Caco-2 (cell line): ENCODE results near the gene RHBG. TPM values are rescaled to one million over a fixed set of nuclear protein-coding genes. Genes with fewer than 3 reads are reported as not detected.

ENCODE experiments used
- BruUV-seq: library from RNA; stranded (reverse); fragments of 400-500 nt; replicated peaks from 2 replicates; lab custom pipeline; 2021; lab: Mats Ljungman, UMichigan
- CTCF ChIA-PET: fragments of 300-600 bp; sonication (Branson Sonifier 250); formaldehyde crosslinking; loops from one replicate; lab custom pipeline; 2022; ENCODE audit warnings: antibody characterized with exemption; lab: Charles Lee
- POLR2A ChIA-PET: fragments of 300-600 bp; sonication (Branson Sonifier 250); formaldehyde crosslinking; loops from one replicate; lab custom pipeline; 2022; ENCODE audit warnings: antibody characterized with exemption; lab: Charles Lee
- DNase-seq, 2 experiments: peaks; one replicate each; pipeline versions ENCODE4 v3.0.0 to v3.0.0-alpha.2; 2020 to 2022
- H3K27me3 ChIP-seq: replicated peaks from 2 replicates; pipeline ENCODE4 v1.6.0; 2011; ENCODE audit warnings: low read length; ENCODE audit not compliant: control insufficient read depth, insufficient read depth
- H3K36me3 ChIP-seq: 2 replicates; pipeline ENCODE4 v1.5.1; 2011; ENCODE audit warnings: low read length; ENCODE audit not compliant: control insufficient read depth, insufficient read depth
- H3K4me1 ChIP-seq: fragments of 250-450 bp; sonication (Bioruptor Pico); 2 replicates; pipeline ENCODE4 v1.5.1; 2020; ENCODE audit warnings: mild to moderate bottlenecking
- H3K4me3 ChIP-seq: 2 replicates; pipeline ENCODE4 v1.5.1; 2011; ENCODE audit warnings: low read depth, mild to moderate bottlenecking, control low read depth, low read length
- H3K9me3 ChIP-seq: fragments of 250-450 bp; sonication (Bioruptor Pico); 2 replicates; pipeline ENCODE4 v1.5.1; 2020; ENCODE audit warnings: mild to moderate bottlenecking, moderate library complexity
- H3K27ac Mint-ChIP-seq: one replicate; pipeline ENCODE4 v1.8.0; 2022; ENCODE audit warnings: mixed read lengths; ENCODE audit not compliant: unreplicated experiment
- H3K27me3 Mint-ChIP-seq: one replicate; pipeline ENCODE4 v1.8.0; 2022; ENCODE audit warnings: mixed read lengths; ENCODE audit not compliant: insufficient read depth, unreplicated experiment
- H3K36me3 Mint-ChIP-seq: one replicate; pipeline ENCODE4 v1.8.0; 2022; ENCODE audit warnings: mild to moderate bottlenecking, mixed read lengths; ENCODE audit not compliant: insufficient read depth, unreplicated experiment
- H3K4me1 Mint-ChIP-seq: one replicate; pipeline ENCODE4 v1.8.0; 2022; ENCODE audit warnings: low read depth, mixed read lengths; ENCODE audit not compliant: unreplicated experiment
- H3K4me3 Mint-ChIP-seq: one replicate; pipeline ENCODE4 v1.8.0; 2022; ENCODE audit warnings: mild to moderate bottlenecking, moderate library complexity, mixed read lengths; ENCODE audit not compliant: unreplicated experiment
- H3K9me3 Mint-ChIP-seq: one replicate; pipeline ENCODE4 v1.8.0; 2022; ENCODE audit warnings: mixed read lengths; ENCODE audit not compliant: unreplicated experiment
- intact Hi-C: fragments of 100-400 bp; cut with micrococcal nuclease; formaldehyde crosslinking; loops from one replicate; pipeline ENCODE4 v1.10.0; 2022; ENCODE audit not compliant: unreplicated experiment
- total RNA-seq: library from RNA; stranded (reverse); gene quantifications from 2 replicates; pipeline ENCODE4 v1.2.3, GENCODE V29; 2022
- TF ChIP-seq, protein P1 (sequence below), 2 experiments: fragments of 200-600 bp in 1 of 2; IDR thresholded peaks; 1 replicate in 1 of 2; 2 replicates in 1 of 2; pipeline versions ENCODE4 v1.5.1 to v1.8.0; 2011 to 2022; ENCODE audit warnings: antibody characterized with exemption in 1 of 2, control low read depth in 1 of 2, inconsistent platforms in 1 of 2, low read depth in 1 of 2, low read length in 1 of 2, mild to moderate bottlenecking in 1 of 2, moderate library complexity in 1 of 2; ENCODE audit not compliant: insufficient read depth in 1 of 2, severe bottlenecking in 1 of 2, unreplicated experiment in 1 of 2

The RHBG gene
- total RNA-seq, 1 experiment from 2014 or later, result 6.5 TPM

DNA sequence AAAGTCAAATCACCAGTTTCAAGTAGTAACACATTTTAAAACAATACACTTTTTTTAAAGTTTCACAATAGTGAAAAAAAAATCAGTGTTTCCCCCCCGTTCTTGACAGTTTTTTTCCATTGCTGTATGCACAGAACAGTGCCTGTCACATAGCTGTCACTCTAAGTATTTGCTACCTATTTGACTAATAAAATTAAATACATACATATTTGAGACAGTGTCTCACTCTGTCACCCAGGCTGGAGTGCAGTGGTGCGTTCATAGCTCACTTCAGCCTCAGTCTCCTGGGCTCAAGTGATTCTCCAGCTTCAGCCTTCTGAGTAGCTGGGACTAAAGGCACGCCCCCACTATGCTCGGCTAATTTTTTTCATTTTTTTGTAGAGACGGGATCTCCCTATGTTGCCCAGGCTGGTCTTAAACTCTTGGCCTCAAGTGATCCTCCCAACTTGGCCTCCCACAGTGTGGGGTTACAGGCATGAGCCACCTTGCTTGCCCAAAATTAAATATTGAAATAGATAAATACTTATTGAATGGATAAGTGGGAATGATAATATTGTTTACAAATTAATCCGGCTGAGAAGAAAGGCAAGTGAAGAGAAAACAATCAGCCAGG, 12.6 kb upstream of the RHBG start:
- Mint-ChIP-seq H3K27me3 (no peaks in the 10 kb centered on the region), H3K36me3 (peaks cover 4% of the 10 kb centered on the region), H3K9me3 (no peaks in the 10 kb centered on the region), H3K27ac (peak overlapping the region; percentile 60), H3K4me1 (peaks cover 9% of the 10 kb centered on the region), H3K4me3 (peak overlapping the region; percentile 67)
- Histone ChIP-seq H3K4me3 (no peak overlapping the region), H3K36me3 (no peaks in the 10 kb centered on the region), H3K9me3 (no peaks in the 10 kb centered on the region), H3K27me3 (no peaks in the 10 kb centered on the region), H3K4me1 (0 out of 2 replicates have a peak, but pooled peaks cover 3% of the 10 kb centered on the region)
- TF ChIP-seq, protein P1, sequence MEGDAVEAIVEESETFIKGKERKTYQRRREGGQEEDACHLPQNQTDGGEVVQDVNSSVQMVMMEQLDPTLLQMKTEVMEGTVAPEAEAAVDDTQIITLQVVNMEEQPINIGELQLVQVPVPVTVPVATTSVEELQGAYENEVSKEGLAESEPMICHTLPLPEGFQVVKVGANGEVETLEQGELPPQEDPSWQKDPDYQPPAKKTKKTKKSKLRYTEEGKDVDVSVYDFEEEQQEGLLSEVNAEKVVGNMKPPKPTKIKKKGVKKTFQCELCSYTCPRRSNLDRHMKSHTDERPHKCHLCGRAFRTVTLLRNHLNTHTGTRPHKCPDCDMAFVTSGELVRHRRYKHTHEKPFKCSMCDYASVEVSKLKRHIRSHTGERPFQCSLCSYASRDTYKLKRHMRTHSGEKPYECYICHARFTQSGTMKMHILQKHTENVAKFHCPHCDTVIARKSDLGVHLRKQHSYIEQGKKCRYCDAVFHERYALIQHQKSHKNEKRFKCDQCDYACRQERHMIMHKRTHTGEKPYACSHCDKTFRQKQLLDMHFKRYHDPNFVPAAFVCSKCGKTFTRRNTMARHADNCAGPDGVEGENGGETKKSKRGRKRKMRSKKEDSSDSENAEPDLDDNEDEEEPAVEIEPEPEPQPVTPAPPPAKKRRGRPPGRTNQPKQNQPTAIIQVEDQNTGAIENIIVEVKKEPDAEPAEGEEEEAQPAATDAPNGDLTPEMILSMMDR (IDR thresholded peaks at IDR 0.05; ENCODE audit: insufficient read depth in 1 of 2, low read depth in 1 of 2, low read length in 1 of 2, severe bottlenecking in 1 of 2, unreplicated experiment in 1 of 2), result no peak
- intact Hi-C loops, result loop anchor here (2.0 kb wide), 1 partner anchor 22 kb away; no protein-coding TSS in a partner anchor
- DNase-seq, result no peak
- BruUV-seq, result no TSS peak
- ChIA-PET CTCF (interaction anchor here (1.0 to 1.2 kb wide), 2 partner anchors 23 to 29 kb away, joined by 3 to 7 read pairs; no protein-coding TSS in a partner anchor), POLR2A (no interaction called here)

DNA sequence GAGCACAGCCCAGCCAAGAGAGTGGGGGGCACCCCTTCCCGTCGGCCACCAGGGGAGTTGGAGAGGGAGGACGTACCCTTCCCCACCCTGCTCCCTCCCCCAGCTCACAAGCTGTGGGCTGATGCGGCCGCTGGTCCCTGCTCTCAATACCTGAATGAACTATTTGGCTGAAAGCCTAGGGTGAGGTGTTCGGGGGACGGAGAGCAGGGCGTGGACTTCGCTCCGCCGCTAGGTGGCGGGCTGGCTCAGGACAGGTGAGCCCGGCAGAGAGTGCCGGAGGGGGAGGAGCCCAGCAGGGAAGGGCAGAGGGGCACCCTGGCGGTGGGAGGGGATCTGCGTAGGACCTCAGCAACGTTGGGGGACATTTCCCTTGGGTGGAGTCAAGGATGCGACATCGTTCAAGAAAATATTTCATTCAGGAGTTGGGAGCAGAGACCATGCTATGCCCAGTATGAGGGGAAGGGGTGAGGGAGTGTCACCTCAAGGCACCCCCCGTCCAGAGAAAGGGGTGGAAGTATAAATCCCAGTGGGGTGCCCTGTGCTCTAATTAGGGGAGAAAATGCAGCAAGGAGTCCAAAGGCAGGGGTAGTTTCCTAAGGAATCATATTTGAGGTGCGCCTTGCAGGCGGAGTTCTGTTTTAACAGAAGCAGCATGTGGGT, 12.0 kb upstream of the RHBG start:
- Histone ChIP-seq H3K4me3 (peak overlapping the region; percentile 19), H3K4me1 (0 out of 2 replicates have a peak, but pooled peaks cover 3% of the 10 kb centered on the region), H3K27me3 (no peaks in the 10 kb centered on the region), H3K36me3 (no peaks in the 10 kb centered on the region), H3K9me3 (no peaks in the 10 kb centered on the region)
- Mint-ChIP-seq H3K27ac (peak overlapping the region; percentile 60), H3K4me1 (peaks cover 9% of the 10 kb centered on the region), H3K27me3 (no peaks in the 10 kb centered on the region), H3K36me3 (peaks cover 4% of the 10 kb centered on the region), H3K4me3 (peak overlapping the region; percentile 67), H3K9me3 (no peaks in the 10 kb centered on the region)
- intact Hi-C loops, result loop anchor here (1.0 to 2.0 kb wide), 5 partner anchors 14 to 87 kb away; partner anchors contain the start of genes CCT3 and TSACC
- POLR2A ChIA-PET, result no interaction called here
- CTCF ChIA-PET, result interaction anchor here (1.0 to 1.2 kb wide), 2 partner anchors 22 to 28 kb away, joined by 3 to 7 read pairs; no protein-coding TSS in a partner anchor
- TF ChIP-seq, protein P1 (IDR thresholded peaks at IDR 0.05; ENCODE audit: insufficient read depth in 1 of 2, low read depth in 1 of 2, low read length in 1 of 2, severe bottlenecking in 1 of 2, unreplicated experiment in 1 of 2), result peak; percentile 93 to 99
- BruUV-seq, result no TSS peak
- DNase-seq, result peak; percentile 87 to 90

DNA sequence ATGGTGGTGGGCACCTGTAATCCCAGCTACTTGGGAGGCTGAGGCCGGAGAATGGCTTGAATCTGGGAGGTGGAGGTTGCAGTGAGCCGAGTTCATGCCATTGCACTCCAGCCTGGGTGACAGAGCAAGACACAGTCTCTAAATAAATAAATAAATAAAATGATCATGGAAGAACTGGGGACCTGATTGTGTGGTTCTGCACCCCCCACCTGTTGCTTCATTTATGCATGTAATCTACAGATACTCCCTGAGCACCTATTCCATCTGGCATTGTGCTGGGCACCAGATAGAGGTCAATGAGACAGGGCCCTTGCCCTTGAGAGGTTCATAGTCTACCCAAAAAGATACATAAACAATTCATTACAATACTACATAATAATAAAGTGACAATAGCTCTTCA, 11.0 kb upstream of the RHBG start:
- Mint-ChIP-seq H3K4me1 (peaks cover 9% of the 10 kb centered on the region), H3K27me3 (no peaks in the 10 kb centered on the region), H3K36me3 (peaks cover 4% of the 10 kb centered on the region), H3K27ac (no peak overlapping the region), H3K9me3 (no peaks in the 10 kb centered on the region), H3K4me3 (no peak overlapping the region)
- H3K27me3 ChIP-seq, result no peaks in the 10 kb centered on the region
- TF ChIP-seq, protein P1 (IDR thresholded peaks at IDR 0.05; ENCODE audit: insufficient read depth in 1 of 2, low read depth in 1 of 2, low read length in 1 of 2, severe bottlenecking in 1 of 2, unreplicated experiment in 1 of 2), result no peak
- ChIA-PET CTCF (interaction anchor here (1.7 to 1.8 kb wide), 2 partner anchors 14 to 21 kb away, joined by 5 to 7 read pairs; no protein-coding TSS in a partner anchor), POLR2A (no interaction called here)
- H3K36me3 ChIP-seq, result no peaks in the 10 kb centered on the region
- intact Hi-C loops, result loop anchor here (1.0 to 2.0 kb wide), 5 partner anchors 13 to 86 kb away; partner anchors contain the start of genes CCT3 and TSACC
- no peaks in the 10 kb centered on the region for H3K9me3 ChIP-seq
- H3K4me3 ChIP-seq, result no peak overlapping the region
- no peak for DNase-seq
- 0 out of 2 replicates have a peak, but pooled peaks cover 3% of the 10 kb centered on the region for H3K4me1 ChIP-seq
- no TSS peak for BruUV-seq
